NCI-H345 treated with DMSO at 0.1 percent for 48 hours (cell line): ENCODE measurements around the gene DGUOK.
"Not testable (repeated sequence)": the region's sequence is repeated elsewhere in the genome, so short reads cannot be mapped to it uniquely, and the experiment has no call there.

ENCODE experiments used
- DNase-seq: peaks from one replicate; lab custom pipeline; 2025; ENCODE audit not compliant: unreplicated experiment; lab: John Stamatoyannopoulos, UW

DGUOK gene

DNA sequence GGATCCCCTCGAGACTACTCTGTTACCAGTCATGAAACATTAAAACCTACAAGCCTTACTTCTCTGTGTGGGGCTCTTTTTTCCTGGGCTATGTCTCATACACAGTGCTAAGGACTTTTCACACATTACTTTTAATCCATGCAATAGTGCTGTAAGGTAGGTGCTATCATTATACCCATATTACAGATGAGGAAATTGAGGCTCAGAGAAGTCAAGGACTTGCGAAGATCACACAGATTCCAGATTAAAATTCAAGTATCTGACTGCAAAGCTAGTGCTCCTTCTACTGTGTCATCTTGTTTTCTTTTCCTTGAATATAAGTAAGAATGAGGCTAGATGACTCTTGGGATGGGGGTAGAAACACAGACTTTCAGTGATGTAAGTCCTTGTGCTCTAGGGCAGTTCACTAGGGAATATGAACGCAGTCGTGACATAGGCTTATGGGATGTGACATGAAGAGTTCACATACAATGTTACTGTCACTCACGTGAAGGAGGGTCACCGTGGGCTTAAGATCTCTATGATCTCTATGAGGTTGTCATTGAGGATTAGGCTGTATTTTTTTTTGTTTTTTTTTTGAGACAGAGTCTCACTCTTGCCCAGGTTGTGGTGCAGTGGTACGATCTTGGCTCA is 7.0 kb upstream of the DGUOK start:
- no peak for DNase-seq

DNA sequence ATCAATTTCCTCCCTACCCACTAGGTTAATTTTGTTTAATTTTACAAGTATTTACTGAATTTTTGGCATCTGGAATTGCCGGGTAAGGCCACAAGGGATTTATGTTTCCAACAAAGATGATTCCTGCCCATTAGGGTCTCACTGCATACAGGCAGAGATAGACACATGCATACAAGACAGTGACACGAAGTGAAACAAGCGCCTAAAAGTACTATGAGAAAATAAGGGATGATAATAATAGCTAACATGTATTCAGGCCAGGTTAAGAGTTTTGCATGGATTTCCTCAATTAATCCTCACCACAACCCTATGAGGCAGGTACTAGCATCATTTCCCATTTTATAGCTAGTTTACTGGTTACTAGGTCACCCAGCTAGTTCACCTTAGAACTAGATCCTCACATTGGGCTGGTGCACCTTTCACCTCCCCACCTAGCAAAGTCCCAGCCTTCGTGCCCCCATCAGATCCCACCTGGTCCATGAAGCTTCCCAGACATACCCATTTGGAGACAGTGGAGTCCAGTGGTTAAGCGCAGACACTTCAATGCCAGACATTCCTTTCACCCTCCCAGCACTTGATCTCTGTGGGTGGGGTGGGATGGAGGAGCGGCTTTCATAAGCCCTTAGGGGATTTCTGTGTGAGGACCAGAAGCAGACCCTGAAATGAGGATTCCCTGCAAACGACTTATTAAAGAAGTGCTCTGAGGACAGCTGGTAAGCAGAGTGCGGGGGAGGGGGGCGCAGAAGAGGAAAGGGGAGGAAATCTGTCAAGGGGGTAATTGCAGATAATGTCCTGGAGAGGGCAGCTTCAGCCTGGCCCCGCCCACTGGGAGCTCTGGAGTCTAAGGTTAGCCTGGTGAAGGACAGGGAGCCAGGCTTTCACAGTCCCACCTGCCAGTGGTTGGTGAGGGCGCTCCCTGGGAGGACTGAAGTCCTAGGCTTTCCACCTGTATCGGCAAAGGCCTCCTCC is 5.8 kb upstream of the DGUOK start:
- no peak for DNase-seq

DNA sequence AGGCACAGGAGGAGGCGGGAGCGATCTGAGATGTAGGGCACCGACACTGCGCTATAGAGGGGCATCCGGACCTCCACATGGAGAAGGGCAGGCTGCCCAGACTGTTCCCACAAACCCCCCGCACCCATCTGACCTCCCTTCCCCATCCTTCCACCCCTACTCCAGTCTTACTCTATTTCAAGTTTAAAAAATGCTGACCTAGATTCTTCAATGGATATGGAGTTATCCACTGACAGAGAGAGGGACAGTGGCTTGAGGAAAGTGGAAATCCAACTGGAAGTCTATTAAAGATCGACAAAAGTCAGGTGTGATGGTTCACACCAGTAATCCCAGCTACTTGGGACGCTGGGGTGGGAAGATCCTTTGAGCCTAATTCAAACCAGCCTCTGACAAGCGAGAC is 5.1 kb upstream of the DGUOK start:
- no peak for DNase-seq

DNA sequence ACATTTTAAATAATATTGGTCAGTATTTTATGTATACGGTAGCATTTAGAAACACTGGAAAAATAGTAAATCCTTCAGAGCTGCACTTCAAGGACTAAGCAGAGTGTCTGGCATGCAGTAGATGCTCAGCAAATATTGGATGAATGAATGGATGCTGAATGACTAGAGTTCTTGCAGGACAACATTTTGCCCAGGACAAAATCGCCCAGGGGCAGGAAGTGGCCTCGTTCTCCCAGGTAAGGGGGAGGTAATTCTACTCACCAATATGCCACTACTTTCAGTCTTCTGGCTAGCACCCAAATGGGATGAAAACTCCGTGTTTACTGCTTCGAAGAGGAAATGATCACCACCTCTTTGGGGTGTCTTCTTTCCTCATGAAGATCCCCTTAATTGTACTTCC is 4.0 kb upstream of the DGUOK start:
- DNase-seq, result no peak

DNA sequence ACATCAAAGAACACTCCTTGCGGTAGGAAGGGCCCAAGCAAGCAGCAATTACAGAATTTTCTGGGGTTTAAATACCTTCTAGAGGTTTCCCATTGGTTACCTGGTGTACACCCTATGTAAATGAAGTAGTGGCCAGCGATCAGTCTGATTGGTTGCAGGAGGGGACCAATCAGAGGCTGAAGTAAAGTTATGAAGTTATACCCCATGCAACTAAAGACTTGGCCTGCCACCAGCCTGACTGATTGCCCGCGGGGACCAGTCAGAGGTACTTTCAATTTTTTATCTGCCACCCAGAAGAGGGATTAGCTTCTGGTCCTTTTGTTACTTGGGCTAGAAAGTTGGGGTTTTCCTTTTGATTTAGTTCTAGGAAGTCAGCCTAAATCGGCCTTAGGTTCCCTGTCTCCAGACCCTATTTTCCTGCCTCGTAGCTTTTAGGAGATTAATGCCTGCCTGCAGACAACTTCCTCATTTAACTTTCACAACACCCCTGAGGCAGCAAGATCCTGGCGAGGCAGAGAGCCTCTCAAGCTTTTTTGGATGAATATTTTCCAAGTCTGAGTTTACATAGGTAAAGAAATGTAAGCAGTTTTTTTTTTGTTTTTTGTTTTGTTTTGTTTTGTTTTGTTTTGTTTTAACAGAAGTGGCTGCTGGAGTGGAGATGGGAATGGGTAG is 1.5 kb upstream of the DGUOK start:
- no peak for DNase-seq

DNA sequence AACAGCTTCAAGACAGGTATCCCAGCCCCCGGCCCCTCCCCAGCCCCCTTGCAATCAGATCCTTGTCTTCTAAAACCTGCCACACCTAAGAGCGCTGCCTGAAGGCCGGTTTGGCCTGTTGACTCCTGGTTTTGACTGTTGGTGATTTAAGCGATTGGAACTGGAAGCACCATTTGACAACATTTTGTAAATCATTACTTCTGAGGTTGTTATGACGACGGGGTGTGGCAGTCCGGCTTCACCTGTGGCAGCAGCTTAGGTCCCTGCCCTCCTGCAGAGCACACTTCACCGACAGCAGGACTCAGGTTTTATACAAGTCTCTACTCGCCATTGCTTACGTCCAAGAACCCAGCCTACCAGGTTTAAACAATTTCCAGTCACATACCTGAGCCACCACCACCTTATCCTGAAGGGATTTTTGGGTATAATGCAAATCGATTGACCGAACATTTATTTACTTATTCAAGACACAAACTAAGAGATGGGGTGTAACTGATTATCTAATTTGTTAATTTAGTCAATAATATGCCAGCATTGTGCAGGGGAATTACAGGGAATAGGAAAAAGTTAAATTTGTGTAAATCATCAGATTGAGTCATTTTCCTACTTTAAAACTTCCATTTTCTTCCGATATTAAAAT is 707 bp upstream of the DGUOK start:
- DNase-seq, result no peak

DNA sequence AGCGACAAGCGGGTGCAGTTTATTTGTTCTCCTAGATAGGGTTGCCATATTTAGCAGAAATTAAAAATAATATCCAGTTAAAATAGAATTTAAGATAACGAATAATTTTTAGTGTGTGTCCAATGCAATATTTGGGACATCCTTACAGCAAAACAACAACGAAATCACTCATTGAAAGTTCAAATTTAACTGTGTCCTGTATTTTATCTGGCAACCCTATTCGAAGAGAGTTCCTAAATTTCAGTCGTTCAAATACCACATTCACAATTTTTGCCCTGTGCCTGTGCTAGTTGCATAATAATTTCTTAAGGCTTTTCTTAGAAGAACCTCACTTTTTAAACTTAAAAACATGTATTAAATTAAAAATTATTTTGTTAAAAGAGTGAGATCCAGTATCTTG is 664 bp downstream of the DGUOK start:
- no peak for DNase-seq

DNA sequence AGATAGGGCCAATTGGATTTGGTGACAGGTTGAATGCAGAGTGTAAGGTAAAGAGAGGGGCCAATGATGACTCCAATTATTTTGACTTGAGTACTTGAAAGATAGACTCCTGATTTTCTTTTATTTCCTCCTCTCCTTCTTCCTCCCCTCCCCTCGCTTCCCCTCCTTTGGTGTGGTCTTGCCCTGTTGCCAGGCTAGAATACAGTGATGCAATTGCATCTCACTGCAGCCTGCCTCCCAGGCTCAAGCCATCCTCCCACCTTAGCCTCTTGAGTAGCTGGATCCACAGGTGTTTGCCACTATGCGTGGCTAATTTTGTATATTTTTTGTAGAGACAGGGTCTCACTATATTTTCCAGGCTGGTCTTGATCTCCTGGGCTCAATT is 2.3 kb downstream of the DGUOK start:
- DNase-seq, result no peak

DNA sequence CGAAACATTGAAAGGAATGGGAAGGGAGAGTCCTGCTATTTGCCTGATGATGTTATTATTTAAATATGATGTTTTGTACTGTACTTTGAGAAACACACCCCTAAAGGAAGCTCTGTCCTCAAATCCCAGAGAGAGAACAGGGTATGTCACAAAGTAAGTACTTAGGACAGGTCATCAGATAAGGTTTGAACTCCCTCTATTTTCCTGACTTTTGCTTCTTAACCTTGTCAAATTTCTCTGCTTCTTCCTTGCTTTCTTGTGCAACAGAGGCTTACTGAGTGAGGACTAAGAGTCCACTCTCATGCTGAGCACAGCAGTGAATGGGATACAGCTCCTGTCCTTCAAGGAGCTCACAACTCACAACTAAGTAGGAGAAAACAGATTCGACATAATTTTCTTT is 3.7 kb downstream of the DGUOK start:
- no peak for DNase-seq

DNA sequence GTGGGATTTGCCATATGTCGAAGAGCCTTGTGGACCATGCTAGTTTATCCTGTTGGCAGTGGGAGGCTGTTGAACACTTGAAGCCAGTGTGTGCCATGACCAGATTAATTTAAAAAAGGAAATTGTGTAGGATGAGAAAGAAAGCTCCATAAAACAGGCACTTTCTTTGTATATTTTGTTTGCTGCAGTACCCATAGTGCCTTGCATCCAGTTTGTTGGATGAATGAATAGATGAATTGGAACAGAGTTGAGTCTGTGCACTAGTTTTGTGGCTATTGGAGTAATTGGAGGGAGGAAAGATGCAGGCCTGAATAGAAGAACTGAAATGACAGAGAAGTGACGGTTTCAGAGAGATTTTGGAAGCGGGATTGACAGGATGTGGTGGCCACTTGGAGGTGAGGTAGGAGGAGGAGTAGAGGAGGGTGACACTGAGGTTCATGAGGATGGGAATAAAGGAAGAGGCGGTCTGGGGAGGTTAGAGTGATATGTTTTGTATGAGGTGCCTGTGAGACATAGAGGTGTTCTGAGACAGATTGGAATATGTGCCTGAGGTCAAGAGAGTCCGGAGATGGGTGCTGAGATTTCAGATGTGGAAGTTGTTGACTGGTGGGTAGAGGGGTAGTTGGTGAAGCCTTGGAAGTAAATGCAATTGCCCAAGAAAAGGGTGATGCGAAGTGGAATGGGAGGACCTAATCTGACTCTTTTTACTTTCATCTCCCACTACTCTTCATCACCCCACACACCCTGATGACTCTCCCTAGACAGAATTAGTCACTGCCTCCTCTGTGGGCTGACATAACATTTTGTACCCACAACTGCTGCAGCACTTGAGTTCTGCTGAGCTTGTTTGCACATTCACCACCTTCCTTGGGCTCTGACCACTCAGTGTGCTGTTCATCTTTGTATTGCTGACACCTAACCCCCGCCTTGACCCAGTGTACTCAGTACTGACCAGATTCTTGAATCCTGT is 5.1 kb downstream of the DGUOK start:
- no peak for DNase-seq

DNA sequence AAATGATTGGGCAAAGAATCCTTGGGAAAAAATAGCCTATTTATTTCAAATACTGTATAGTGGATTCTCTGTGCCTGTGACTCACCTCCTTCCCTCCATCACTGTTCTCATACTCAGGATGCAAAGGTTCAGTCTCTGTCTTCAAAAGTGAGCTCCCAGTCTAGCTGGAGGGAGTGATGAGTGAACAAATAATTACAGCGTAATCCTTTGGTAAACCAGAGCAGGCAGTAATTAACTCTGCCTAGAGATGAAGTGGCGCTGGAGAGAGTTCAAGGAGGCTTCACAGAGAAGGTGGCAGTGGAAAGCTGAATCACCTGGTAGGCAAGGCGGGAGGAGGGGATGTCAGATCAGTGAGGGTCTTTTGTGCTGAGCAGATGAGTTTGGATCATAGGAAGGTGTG is 6.5 kb downstream of the DGUOK start:
- DNase-seq, result peak; percentile 7

DNA sequence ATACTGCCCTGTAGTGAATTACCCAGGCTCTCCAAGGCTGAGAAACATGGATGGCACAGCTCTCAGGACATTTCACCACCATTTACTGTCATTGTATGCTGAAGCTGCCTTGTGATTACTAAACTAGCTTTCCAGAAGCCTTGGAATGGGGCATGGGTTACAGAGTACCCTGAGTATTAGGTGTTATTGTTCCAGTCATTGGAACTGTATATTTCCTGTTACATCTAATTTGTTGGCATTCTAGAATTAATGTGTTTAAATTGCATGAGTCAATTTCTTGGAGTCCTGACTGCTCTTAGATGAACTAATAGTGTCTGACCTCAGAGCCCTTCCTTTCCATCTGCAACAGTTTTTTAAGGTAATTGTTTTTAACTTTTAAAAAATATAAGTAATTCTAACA is 9.0 kb downstream of the DGUOK start:
- DNase-seq, result no peak

DNA sequence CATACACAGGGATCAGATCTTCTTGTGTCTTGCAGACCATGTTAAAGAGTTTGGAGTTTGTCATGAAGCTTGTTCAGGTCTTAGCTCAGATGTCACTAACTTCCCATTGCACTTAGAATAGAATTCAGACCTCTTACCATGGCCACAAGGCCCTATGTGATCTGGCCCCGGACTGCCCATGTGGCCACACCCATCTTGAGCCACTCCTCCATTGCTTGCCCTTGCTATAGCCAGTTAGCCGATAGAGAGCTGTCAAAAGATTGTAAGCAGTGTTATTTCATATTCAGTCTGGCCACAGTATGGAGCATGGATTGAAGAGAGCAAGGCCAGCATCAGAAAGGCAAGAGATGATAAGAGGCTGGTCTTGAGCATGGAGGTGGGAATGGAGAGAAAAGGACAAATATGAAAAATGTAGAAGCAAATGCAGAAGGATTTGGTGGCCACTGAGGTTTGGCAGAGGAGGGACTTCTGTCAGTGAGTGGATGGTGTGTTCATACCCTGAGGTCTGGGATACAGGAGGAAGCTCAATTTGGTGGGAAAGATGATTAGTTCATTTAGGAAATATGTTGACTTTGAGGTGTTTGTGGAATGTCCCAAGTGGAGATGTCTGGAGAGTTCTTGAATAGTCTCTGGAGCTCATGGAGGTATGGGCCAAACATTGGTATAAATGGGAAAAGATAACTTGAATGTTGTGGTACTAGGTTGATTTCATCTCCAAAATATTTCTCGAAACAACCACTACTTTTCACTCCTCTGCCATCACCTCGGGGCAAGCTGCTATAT is 10.6 kb downstream of the DGUOK start:
- no peak for DNase-seq

DNA sequence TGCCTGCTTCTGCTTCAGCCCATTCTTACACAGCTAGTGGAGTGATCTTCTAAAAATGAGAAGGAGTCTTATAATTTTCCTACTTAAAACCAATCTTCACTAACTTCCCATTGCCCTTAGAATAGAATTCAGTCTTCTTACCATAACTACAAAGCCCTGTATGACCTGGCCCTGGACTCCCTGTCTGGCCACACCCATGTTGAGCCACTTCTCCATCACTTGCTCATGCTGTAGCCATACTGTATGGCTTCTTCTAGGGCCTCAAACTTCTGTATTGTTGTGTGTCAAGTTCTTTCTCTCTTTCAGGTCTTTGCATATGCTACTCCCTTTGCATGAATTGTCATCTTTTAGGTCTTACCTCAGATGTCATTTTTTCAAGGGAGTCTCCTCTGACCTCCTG is 11.2 kb downstream of the DGUOK start:
- DNase-seq, result no peak

DNA sequence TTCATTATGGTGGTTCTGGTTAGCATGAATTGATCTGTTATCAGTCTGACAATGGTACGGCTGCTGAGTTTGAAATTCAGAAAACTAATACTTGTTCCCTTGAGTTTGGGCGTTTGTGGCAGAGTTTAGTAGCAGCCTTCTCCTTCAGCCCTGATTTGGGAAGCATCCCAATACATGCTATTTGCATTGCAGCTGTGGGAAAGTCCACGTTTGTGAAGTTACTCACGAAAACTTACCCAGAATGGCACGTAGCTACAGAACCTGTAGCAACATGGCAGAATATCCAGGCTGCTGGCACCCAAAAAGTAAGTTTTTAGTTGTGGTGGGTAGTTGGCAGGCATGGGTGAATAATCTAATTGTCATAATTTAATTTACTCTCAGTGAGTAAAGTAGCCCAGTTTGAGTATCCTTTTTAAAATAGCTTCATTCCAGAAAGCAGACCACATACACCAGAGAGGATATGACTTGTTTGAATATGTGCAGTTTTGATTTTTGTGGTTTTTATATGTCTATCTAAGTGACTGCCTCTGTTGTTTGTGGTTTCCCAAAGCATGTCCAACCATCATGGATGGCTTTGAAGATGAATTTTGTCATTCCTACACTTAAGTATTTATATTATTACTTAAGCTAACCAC is 12.2 kb downstream of the DGUOK start:
- no peak for DNase-seq

DNA sequence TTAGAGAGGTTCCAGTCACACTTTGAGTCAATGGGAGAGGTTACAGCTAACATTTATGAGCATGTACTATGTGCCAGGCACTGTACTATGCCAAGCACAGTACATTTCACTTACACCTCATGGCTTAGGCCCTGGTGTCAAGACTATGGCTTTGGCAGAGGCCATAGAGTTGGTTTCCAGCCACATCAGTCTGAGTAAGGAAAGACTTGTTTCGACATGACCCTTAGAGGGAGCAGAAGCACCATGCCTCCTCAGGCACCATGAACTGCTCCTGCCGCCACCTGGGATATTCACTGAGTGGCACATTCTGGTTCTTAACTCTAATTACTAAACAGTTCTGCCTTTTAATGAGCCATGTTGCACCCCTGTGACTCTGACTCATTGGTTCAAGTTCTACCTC is 12.7 kb downstream of the DGUOK start:
- DNase-seq, result no peak

DNA sequence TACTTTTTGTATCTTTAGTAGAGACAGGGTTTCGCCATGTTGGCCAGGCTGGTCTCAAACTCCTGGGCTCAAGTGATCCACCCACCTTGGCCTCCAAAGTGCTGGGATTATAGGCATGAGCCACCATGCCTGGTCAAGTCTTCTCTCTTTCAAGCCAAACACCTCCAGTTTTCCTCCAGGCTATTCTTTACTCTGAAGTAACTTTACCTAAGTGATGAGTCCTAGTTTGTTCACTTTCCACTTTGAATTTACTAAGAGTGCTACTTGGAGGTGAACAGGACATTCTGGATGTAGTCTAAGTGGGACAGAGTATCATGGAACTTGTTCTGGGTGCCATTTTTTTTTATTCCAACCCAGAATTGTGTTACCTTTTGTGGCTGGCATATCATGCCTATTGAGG is 13.4 kb downstream of the DGUOK start:
- not testable (repeated sequence) for DNase-seq

DNA sequence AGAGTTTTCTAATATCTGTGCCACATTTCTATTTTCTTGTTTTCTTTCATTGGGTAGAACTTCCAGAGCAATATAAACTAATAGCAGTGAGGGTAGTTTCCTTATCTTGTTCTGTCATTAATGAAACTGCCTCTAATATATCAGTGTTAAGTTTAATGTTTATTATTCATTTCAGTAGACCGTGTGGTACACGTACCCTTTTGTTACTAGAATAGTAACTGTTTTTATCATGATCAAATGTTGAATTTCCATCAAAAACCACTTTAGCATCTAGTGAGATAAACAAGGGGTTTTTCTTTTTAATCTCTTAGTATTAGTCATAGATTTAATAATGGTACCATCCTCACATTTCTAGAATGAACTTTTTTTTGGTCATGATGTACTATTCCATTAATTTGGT is 16.0 kb downstream of the DGUOK start:
- DNase-seq, result no peak

DNA sequence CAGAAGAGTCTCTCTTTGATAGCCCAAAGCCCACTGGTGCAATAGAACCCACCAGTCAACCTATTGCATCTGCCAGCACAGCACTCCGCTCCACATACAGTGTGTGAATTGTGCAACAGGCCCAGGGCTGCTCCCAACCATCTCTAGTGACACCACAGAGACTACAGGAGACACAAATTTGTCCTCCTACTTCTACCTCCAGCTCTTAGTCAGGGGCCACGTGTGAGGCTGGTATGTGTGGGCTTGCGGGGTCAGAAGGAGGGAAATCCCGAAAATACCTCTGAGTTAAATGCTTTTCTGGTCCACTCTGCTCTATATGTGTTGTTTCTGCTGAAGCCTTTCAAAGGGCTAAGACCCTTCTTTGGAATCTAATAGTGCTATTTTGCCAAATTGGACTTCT is 18.0 kb downstream of the DGUOK start:
- no peak for DNase-seq
